Vagina (tissue), 2 donors: ENCODE data around the gene MAB21L4. TPM values are rescaled to one million over a fixed set of nuclear protein-coding genes. Genes with fewer than 3 reads are reported as not detected.

ENCODE experiments used
- DNase-seq, 2 donors: peaks; one replicate each; pipeline ENCODE4 v3.0.0-alpha.2; 2017; ENCODE audit errors: extremely low spot score in 2 of 2
- H3K27ac ChIP-seq: fragments of 200-600 bp; sonication (generic); one replicate; pipeline ENCODE4 v1.5.1; 2019
- H3K27me3 ChIP-seq: fragments of 200-600 bp; sonication (generic); one replicate; pipeline ENCODE4 v1.5.1; 2019
- H3K36me3 ChIP-seq, 2 donors: fragments of 200-600 bp; sonication (generic); one replicate each; pipeline ENCODE4 v1.5.1; 2017 to 2019
- H3K4me1 ChIP-seq: fragments of 200-600 bp; sonication (generic); one replicate; pipeline ENCODE4 v1.5.1; 2019
- H3K4me3 ChIP-seq, 2 donors: fragments of 200-600 bp; sonication (generic); 1 replicate in 1 of 2; 2 replicates in 1 of 2; pipeline ENCODE4 v1.5.1; 2016 to 2019
- H3K9me3 ChIP-seq: fragments of 200-600 bp; sonication (generic); one replicate; pipeline ENCODE4 v1.5.1; 2019
- POLR2A ChIP-seq, 2 donors: fragments of 450-650 bp; IDR thresholded peaks; one replicate each; pipeline ENCODE4 v1.6.1; 2017; ENCODE audit warnings: antibody characterized with exemption in 2 of 2, mild to moderate bottlenecking in 2 of 2, moderate library complexity in 2 of 2
- POLR2AphosphoS5 ChIP-seq, 2 donors: sonication (generic); formaldehyde crosslinking; IDR thresholded peaks; one replicate each; pipeline ENCODE4 v1.9.0; 2017; ENCODE audit warnings: antibody characterized with exemption in 2 of 2, mild to moderate bottlenecking in 2 of 2, low read depth in 1 of 2; ENCODE audit not compliant: insufficient read depth in 1 of 2
- intact Hi-C: fragments of 100-400 bp; cut with DNase I; formaldehyde crosslinking; loops from one replicate; pipeline ENCODE4 v1.15.1; 2023
- total RNA-seq: library from RNA; depleted of rRNA; stranded (reverse); fragments of >200 nt; gene quantifications from one replicate; pipeline ENCODE4 v1.2.3, GENCODE V29; 2016
- TF ChIP-seq, protein P1 (sequence below), 3 experiments: fragments of 450-650 bp in 2 of 3; fragments of 200-600 bp in 1 of 3; sonication (generic) in 1 of 3; IDR thresholded peaks; one replicate each; pipeline ENCODE4 v1.5.1; 2017 to 2019; ENCODE audit warnings: antibody characterized with exemption in 3 of 3, mild to moderate bottlenecking in 2 of 3, moderate library complexity in 2 of 3

Gene MAB21L4
- total RNA-seq, 1 donor from 2014 or later = 21.1 TPM

DNA sequence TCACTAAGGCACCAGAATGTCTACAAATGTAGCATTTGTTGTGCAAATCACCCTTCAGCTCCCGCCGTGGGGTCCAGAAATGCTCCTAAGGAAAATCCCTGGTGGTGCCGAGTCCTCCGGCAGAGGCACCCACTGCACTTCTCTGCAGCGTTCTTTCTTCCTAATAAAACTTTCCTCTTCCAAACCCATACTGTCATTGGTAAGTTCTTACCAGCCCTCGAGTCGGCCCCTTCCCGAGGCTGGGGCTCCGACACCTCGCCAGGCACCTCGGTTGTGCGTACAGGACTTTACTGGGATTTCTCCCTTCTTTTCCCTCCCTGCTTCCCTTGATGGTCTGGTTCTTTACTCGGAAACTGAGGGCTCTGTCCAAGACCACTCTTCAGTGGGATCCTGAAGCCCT, 37.6 kb downstream of the MAB21L4 start:
- H3K4me3 ChIP-seq = no peak overlapping the region
- TF ChIP-seq, protein P1, sequence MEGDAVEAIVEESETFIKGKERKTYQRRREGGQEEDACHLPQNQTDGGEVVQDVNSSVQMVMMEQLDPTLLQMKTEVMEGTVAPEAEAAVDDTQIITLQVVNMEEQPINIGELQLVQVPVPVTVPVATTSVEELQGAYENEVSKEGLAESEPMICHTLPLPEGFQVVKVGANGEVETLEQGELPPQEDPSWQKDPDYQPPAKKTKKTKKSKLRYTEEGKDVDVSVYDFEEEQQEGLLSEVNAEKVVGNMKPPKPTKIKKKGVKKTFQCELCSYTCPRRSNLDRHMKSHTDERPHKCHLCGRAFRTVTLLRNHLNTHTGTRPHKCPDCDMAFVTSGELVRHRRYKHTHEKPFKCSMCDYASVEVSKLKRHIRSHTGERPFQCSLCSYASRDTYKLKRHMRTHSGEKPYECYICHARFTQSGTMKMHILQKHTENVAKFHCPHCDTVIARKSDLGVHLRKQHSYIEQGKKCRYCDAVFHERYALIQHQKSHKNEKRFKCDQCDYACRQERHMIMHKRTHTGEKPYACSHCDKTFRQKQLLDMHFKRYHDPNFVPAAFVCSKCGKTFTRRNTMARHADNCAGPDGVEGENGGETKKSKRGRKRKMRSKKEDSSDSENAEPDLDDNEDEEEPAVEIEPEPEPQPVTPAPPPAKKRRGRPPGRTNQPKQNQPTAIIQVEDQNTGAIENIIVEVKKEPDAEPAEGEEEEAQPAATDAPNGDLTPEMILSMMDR (IDR thresholded peaks at IDR 0.05) = no peak
- TF ChIP-seq POLR2AphosphoS5 (IDR thresholded peaks at IDR 0.05; ENCODE audit: insufficient read depth in 1 of 2, low read depth in 1 of 2) (no peak), POLR2A (IDR thresholded peaks at IDR 0.05) (no peak)
- DNase-seq = no peak
- no peaks in the 10 kb centered on the region for H3K4me1 ChIP-seq
- no peaks in the 10 kb centered on the region for H3K27me3 ChIP-seq
- no peaks in the 10 kb centered on the region for H3K9me3 ChIP-seq
- intact Hi-C loops = no loop called here
- no peak overlapping the region for H3K27ac ChIP-seq
- H3K36me3 ChIP-seq = no peaks in the 10 kb centered on the region

DNA sequence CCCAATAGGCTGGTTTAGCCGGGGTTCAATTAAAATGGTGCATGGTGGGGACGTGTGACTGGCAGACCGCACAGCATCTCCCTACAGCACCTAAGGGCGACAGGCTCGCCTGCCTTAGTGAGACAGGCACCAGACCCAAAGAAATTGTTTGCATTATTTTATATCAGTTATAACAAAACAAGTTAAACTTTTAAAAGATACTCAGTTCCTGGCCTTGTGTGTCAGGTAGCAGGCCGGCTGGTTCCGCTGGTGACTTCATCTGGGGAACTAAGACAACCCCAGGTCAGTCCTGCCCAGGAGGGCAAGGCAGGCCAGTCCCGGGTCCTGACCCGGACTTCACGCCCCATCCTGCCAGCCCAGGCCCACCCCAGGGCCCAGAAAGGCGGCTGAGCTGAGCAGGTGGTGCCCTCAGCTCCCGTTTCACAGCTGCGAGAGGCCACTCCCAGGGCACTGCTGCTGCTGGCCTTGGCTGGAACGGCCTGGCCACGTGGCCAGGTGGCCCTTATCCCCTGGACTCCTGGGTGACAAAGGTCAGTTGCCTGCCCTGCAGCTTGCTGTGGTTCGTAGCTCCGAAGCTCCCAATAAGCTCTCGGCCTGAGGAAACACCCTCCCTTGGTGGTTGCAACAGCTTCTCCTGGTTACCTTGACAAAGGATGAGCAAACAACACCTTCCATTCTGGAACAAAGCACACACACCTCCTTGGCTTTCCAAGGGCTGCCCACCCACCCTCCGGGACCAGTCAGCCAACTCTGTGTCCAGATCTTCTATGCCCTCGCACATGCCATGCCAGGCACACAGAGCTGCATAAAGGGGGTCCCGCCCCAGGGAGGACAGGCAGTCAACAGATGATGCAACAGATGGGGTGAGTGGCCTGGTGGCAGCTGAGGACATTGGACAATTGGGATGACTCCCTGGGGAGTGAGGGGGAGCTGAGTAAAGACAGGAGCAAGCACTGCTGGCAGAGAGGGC, 38.6 kb downstream of the MAB21L4 start:
- no peak for DNase-seq
- no peaks in the 10 kb centered on the region for H3K36me3 ChIP-seq
- H3K27ac ChIP-seq = no peak overlapping the region
- no peaks in the 10 kb centered on the region for H3K4me1 ChIP-seq
- no peaks in the 10 kb centered on the region for H3K9me3 ChIP-seq
- intact Hi-C loops = no loop called here
- H3K4me3 ChIP-seq = no peak overlapping the region
- no peak for TF ChIP-seq POLR2AphosphoS5 (IDR thresholded peaks at IDR 0.05; ENCODE audit: insufficient read depth in 1 of 2, low read depth in 1 of 2)
- TF ChIP-seq, protein P1 (IDR thresholded peaks at IDR 0.05) = no peak
- no peak for TF ChIP-seq POLR2A (IDR thresholded peaks at IDR 0.05)
- H3K27me3 ChIP-seq = no peaks in the 10 kb centered on the region

DNA sequence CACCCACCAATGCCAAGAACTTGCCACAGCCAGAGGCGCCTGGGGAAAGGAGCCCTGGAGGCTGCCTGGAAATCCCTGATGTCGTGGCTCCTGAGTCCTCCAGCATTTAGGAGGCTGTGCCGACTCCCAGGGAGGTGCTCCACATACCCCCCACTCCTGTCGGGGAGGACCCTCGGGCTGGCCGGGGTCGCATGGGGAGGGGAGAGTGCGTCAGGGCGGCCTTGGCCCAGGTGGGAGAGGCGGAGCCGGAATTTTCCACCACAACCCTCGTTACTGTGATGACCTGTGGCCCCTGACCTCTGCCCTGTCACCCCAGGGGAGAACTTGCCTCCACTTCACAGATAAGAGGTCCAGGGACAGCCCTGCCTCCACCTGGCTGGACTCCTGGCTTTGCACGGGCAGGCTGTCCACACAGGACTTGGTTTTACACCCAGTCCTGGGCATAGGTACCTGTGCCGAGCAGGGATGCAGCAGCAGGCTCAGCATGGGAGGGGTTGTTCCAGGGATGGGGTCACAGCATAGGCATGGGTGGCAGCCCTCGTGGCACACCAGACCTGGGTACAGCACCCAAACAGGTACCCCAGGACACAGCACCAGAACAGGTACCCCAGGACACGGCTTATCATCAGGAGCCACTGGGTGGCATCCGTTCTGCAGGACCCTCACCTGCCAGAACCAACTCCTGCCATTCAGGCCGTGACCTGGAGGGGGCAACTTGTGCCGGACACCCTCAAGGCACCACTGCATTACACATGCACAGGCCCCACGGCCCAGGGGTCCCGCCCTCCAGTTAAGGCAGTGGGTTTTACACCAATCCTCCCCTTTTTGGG, 39.6 kb downstream of the MAB21L4 start:
- intact Hi-C loops = no loop called here
- TF ChIP-seq POLR2AphosphoS5 (IDR thresholded peaks at IDR 0.05; ENCODE audit: insufficient read depth in 1 of 2, low read depth in 1 of 2) (no peak), POLR2A (IDR thresholded peaks at IDR 0.05) (no peak)
- TF ChIP-seq, protein P1 (IDR thresholded peaks at IDR 0.05) = no peak
- Histone ChIP-seq H3K27me3 (no peaks in the 10 kb centered on the region), H3K4me1 (no peaks in the 10 kb centered on the region), H3K36me3 (no peaks in the 10 kb centered on the region), H3K4me3 (no peak overlapping the region), H3K27ac (no peak overlapping the region), H3K9me3 (no peaks in the 10 kb centered on the region)
- no peak for DNase-seq

DNA sequence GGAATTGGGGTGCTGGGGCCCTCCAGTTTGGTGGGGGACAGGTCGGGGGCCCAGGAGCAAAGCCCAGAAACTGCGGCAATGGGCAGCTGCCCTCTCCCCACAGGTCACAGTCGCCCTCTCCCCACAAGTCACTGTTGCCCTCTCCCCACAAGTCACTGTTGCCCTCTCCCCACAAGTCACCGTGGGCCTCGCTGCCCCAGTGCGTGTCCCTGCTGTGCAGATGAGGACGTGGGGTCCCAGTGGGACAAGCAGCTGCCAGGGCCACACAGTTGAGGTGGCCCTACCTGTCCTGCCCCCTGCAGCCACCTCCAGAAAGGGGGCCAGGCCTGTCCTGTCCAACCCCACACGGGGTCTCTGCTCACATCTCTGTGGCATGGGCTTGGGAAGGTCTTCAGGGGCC, 40.3 kb downstream of the MAB21L4 start:
- TF ChIP-seq POLR2A (IDR thresholded peaks at IDR 0.05) = no peak
- TF ChIP-seq, protein P1 (IDR thresholded peaks at IDR 0.05) = no peak
- no peak for TF ChIP-seq POLR2AphosphoS5 (IDR thresholded peaks at IDR 0.05; ENCODE audit: insufficient read depth in 1 of 2, low read depth in 1 of 2)
- H3K27me3 ChIP-seq = no peaks in the 10 kb centered on the region
- DNase-seq = no peak
- no peaks in the 10 kb centered on the region for H3K36me3 ChIP-seq
- no peaks in the 10 kb centered on the region for H3K9me3 ChIP-seq
- H3K4me1 ChIP-seq = no peaks in the 10 kb centered on the region
- no peak overlapping the region for H3K4me3 ChIP-seq
- intact Hi-C loops = no loop called here
- H3K27ac ChIP-seq = no peak overlapping the region
